Endothelial cell of umbilical vein (primary cell): Measurements from ENCODE around the gene TSNAX.

Experiments
- EZH2 ChIP-seq: IDR thresholded peaks from 2 replicates; pipeline ENCODE4 v1.6.1; 2012; ENCODE audit warnings: borderline replicate concordance, low read depth, mild to moderate bottlenecking, moderate library complexity, low read length, inconsistent platforms; ENCODE audit not compliant: severe bottlenecking
- GATA2 ChIP-seq: IDR thresholded peaks from 2 replicates; pipeline ENCODE4 v1.7.0; 2011; ENCODE audit warnings: low read depth, mild to moderate bottlenecking, moderate library complexity, mixed read lengths, low read length; ENCODE audit not compliant: insufficient read length, insufficient read depth
- MAX ChIP-seq: IDR thresholded peaks from 2 replicates; pipeline ENCODE4 v1.6.1; 2011; ENCODE audit not compliant: insufficient read depth, insufficient read length
- POLR2AphosphoS5 ChIP-seq: IDR thresholded peaks from 2 replicates; pipeline ENCODE4 v1.6.1; 2012; ENCODE audit warnings: low read depth, mild to moderate bottlenecking, control low read depth, low read length, moderate library complexity; ENCODE audit not compliant: insufficient read depth
- TF ChIP-seq, protein P1 (sequence below), 2 donors: IDR thresholded peaks; 1 replicate in 1 of 2; 2 replicates in 1 of 2; pipeline ENCODE4 v1.5.1; 2011; ENCODE audit warnings: low read length in 2 of 2, mild to moderate bottlenecking in 2 of 2, moderate library complexity in 2 of 2, control low read depth in 1 of 2, inconsistent platforms in 1 of 2, low read depth in 1 of 2; ENCODE audit not compliant: insufficient read depth in 1 of 2; ENCODE audit errors: extremely low read depth in 1 of 2

DNA sequence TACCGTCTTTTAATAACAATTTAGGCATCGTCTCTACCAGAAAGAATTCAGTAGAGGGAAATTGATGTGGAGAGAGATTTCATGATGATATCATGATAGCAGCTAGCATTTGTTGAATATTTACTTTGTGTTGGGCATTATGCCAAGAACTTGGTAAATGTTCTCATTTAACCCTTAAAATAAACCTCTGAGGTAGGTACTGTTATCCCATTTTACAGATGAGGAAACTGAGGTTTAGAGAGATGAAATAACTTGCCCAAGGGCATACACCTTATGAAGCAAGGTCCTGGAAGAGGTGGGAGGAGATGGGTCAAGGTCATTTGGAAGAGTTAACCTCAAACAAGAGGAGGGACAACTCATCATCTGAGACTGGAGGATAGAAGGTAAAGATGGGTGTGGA is 34.8 kb downstream of the TSNAX start:
- TF ChIP-seq, protein P1, sequence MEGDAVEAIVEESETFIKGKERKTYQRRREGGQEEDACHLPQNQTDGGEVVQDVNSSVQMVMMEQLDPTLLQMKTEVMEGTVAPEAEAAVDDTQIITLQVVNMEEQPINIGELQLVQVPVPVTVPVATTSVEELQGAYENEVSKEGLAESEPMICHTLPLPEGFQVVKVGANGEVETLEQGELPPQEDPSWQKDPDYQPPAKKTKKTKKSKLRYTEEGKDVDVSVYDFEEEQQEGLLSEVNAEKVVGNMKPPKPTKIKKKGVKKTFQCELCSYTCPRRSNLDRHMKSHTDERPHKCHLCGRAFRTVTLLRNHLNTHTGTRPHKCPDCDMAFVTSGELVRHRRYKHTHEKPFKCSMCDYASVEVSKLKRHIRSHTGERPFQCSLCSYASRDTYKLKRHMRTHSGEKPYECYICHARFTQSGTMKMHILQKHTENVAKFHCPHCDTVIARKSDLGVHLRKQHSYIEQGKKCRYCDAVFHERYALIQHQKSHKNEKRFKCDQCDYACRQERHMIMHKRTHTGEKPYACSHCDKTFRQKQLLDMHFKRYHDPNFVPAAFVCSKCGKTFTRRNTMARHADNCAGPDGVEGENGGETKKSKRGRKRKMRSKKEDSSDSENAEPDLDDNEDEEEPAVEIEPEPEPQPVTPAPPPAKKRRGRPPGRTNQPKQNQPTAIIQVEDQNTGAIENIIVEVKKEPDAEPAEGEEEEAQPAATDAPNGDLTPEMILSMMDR (IDR thresholded peaks at IDR 0.05; ENCODE audit: extremely low read depth in 1 of 2, insufficient read depth in 1 of 2, low read depth in 1 of 2, low read length in 2 of 2) = no peak
- no peak for TF ChIP-seq POLR2AphosphoS5
- no peak for TF ChIP-seq EZH2
- no peak for TF ChIP-seq MAX
- no peak for TF ChIP-seq GATA2
